Endodermal cell (in vitro differentiated cells): ENCODE data around the gene SFTPB. TPM values are rescaled to one million over a fixed set of nuclear protein-coding genes. Genes with fewer than 3 reads are reported as not detected.

Source experiments
- DNase-seq: peaks from one replicate; pipeline ENCODE4 v3.0.0-alpha.2; 2017
- H3K27ac ChIP-seq: 2 replicates; pipeline ENCODE4 v1.5.1; 2013; ENCODE audit warnings: mild to moderate bottlenecking, low read depth, low read length, moderate library complexity
- H3K27me3 ChIP-seq: 2 replicates; pipeline ENCODE4 v1.6.1; 2013; ENCODE audit warnings: mild to moderate bottlenecking, low read length, moderate library complexity; ENCODE audit not compliant: insufficient read depth, control insufficient read depth, poor library complexity, severe bottlenecking
- H3K36me3 ChIP-seq: 2 replicates; pipeline ENCODE4 v1.7.0; 2013; ENCODE audit warnings: mild to moderate bottlenecking, low read length, moderate library complexity; ENCODE audit not compliant: control insufficient read depth, insufficient read depth
- H3K4me1 ChIP-seq: one replicate; pipeline ENCODE4 v1.7.0; 2013; ENCODE audit warnings: low read length; ENCODE audit not compliant: control insufficient read depth, insufficient read depth
- H3K4me3 ChIP-seq: 2 replicates; pipeline ENCODE4 v1.5.1; 2013; ENCODE audit warnings: mild to moderate bottlenecking, low read length, moderate library complexity
- H3K9ac ChIP-seq: 2 replicates; pipeline ENCODE4 v1.6.1; 2013; ENCODE audit warnings: mild to moderate bottlenecking, low read length, moderate library complexity; ENCODE audit not compliant: poor library complexity, severe bottlenecking; ENCODE audit errors: extremely low read depth
- H3K9me3 ChIP-seq: 2 replicates; pipeline ENCODE4 v1.6.1; 2013; ENCODE audit warnings: mild to moderate bottlenecking, low read length, moderate library complexity; ENCODE audit not compliant: control insufficient read depth
- H3K27ac Mint-ChIP-seq: 2 replicates; pipeline ENCODE4 v1.8.0; 2020; ENCODE audit warnings: mixed read lengths
- H3K27me3 Mint-ChIP-seq: 2 replicates; pipeline ENCODE4 v1.8.0; 2021; ENCODE audit warnings: mild to moderate bottlenecking, mixed read lengths; ENCODE audit not compliant: insufficient read depth
- H3K36me3 Mint-ChIP-seq: 2 replicates; pipeline ENCODE4 v1.8.0; 2020; ENCODE audit warnings: low read depth, mixed read lengths
- H3K4me1 Mint-ChIP-seq: 2 replicates; pipeline ENCODE4 v1.8.0; 2020; ENCODE audit warnings: mixed read lengths
- H3K4me3 Mint-ChIP-seq: 2 replicates; pipeline ENCODE4 v1.8.0; 2020; ENCODE audit warnings: mild to moderate bottlenecking, moderate library complexity, mixed read lengths
- H3K9me3 Mint-ChIP-seq: 2 replicates; pipeline ENCODE4 v1.8.0; 2020; ENCODE audit warnings: mild to moderate bottlenecking, mixed read lengths
- WGBS, 2 experiments: methylation state at CpG; one replicate each; pipeline versions ENCODE4 v1.1.5 to v1.1.7; 2013; ENCODE audit warnings: missing lambda C conversion rate in 2 of 2, mixed read lengths in 1 of 2; ENCODE audit not compliant: insufficient coverage in 1 of 2, insufficient read length in 1 of 2; 5-methylcytosine and 5-hydroxymethylcytosine counted together
- total RNA-seq, 2 donors: library from RNA; stranded (reverse); fragmentation: NEBNext Ultra II Directional in 1 of 2; extraction: Animal tissue kit (Norgen Biotek cat#: 25700) in 1 of 2; gene quantifications; 2 replicates in 1 of 2; 3 replicates in 1 of 2; pipeline ENCODE4 v1.2.1, GENCODE V29; 2021
- TF ChIP-seq, protein P1 (sequence below): fragments of 200-600 bp; sonication (generic); conservative IDR thresholded peaks from 2 replicates; pipeline ENCODE4 v1.5.0; 2021; ENCODE audit warnings: antibody characterized with exemption, mild to moderate bottlenecking

SFTPB gene
- total RNA-seq, 2 donors from 2014 or later: not detected

DNA sequence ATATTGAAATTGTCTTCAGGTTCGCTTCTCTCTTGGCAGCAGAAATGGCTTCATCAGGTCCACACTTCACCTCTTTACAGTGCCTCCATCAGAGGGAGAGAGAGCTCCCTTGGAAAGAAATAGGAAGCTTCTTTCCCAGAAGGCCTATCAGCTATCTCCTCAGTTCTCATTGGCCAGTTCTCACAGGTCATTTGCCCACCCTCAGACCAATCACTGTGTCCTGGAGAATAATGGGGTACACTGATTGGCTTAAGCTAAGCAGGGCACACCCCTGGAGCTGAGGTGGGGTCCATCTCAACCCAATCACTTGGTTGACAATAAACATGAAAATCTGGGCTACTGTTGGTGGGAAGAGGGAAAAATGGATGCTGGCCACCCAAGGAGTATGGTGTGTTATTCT lies 31.3 kb upstream of the SFTPB start:
- peaks cover 44% of the 10 kb centered on the region for H3K27me3 Mint-ChIP-seq
- no peak overlapping the region for H3K9ac ChIP-seq

DNA sequence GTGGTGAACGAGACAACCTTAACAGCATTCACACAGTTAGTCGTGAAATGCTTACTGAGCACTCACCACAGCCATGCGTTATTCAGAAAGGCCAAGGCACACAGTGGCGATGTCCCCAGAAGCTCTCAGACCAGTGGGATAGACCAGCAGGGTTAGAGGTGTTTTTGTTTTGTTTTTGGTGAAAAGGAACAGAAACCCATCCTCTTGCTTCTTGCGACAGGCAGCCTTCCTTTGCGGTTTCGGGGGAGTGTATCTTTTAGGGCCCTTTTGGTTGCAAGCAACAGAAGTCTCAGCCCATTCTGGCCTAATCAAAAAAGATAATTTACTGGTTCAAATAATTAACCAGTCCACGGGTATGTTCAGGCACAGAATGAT lies 30.9 kb upstream of the SFTPB start:
- Histone ChIP-seq H3K9ac (no peak overlapping the region), H3K4me3 (no peak overlapping the region), H3K4me1 (no peaks in the 10 kb centered on the region), H3K27me3 (peaks cover 35% of the 10 kb centered on the region), H3K9me3 (no peaks in the 10 kb centered on the region), H3K27ac (no peak overlapping the region), H3K36me3 (no peaks in the 10 kb centered on the region)
- no peaks in the 10 kb centered on the region for H3K36me3 Mint-ChIP-seq
- 84 to 87% methylated on average over 7 to 8 of the region's 8 CpGs for WGBS, 2 experiments
- peaks cover 44% of the 10 kb centered on the region for H3K27me3 Mint-ChIP-seq
- no peak for DNase-seq
- H3K9me3 Mint-ChIP-seq: no peaks in the 10 kb centered on the region
- H3K4me3 Mint-ChIP-seq: no peak overlapping the region
- no peak overlapping the region for H3K27ac Mint-ChIP-seq
- TF ChIP-seq, protein P1, sequence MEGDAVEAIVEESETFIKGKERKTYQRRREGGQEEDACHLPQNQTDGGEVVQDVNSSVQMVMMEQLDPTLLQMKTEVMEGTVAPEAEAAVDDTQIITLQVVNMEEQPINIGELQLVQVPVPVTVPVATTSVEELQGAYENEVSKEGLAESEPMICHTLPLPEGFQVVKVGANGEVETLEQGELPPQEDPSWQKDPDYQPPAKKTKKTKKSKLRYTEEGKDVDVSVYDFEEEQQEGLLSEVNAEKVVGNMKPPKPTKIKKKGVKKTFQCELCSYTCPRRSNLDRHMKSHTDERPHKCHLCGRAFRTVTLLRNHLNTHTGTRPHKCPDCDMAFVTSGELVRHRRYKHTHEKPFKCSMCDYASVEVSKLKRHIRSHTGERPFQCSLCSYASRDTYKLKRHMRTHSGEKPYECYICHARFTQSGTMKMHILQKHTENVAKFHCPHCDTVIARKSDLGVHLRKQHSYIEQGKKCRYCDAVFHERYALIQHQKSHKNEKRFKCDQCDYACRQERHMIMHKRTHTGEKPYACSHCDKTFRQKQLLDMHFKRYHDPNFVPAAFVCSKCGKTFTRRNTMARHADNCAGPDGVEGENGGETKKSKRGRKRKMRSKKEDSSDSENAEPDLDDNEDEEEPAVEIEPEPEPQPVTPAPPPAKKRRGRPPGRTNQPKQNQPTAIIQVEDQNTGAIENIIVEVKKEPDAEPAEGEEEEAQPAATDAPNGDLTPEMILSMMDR: no peak
- peaks cover 11% of the 10 kb centered on the region for H3K4me1 Mint-ChIP-seq

More for the DNA sequence above, 31.3 kb upstream of the SFTPB start:
- Histone ChIP-seq H3K4me3 (no peak overlapping the region), H3K27ac (no peak overlapping the region), H3K4me1 (no peaks in the 10 kb centered on the region), H3K9me3 (no peaks in the 10 kb centered on the region), H3K36me3 (no peaks in the 10 kb centered on the region), H3K27me3 (peaks cover 35% of the 10 kb centered on the region)
- no peaks in the 10 kb centered on the region for H3K36me3 Mint-ChIP-seq
- no peak overlapping the region for H3K27ac Mint-ChIP-seq
- no peaks in the 10 kb centered on the region for H3K9me3 Mint-ChIP-seq
- no peak for DNase-seq
- H3K4me3 Mint-ChIP-seq: no peak overlapping the region
- TF ChIP-seq, protein P1: no peak
- WGBS, 2 experiments: 96 to 100% methylated on average over 1 of the region's 1 CpG
- peaks cover 11% of the 10 kb centered on the region for H3K4me1 Mint-ChIP-seq

DNA sequence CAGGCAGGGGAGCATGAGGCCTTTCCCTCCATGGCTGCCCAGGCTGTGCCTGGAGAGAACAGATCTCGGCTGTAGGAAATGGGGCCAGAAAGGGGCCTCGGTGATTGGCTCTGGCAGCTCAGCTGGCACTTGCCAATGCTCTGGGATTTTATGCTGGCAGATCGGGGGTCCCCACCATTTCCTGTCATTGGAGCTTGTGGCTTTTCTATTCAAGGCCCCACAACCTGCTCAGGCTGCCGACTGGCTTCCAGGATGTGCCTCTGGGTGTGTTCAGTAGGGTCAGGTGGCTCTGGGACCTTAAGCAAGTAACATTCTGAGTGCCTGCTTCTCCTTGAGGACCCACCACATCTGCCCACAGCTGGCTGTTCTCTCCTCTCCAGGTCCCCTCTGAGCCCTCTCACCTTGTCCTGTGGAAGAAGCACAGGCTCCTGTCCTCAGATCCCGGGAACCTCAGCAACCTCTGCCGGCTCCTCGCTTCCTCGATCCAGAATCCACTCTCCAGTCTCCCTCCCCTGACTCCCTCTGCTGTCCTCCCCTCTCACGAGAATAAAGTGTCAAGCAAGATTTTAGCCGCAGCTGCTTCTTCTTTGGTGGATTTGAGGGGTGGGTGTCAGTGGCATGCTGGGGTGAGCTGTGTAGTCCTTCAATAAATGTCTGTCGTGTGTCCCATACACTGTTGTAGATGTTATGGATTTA lies 30.3 kb upstream of the SFTPB start:
- 69 to 77% methylated on average over 6 to 11 of the region's 11 CpGs for WGBS, 2 experiments
- Histone ChIP-seq H3K27ac (no peak overlapping the region), H3K4me1 (no peaks in the 10 kb centered on the region), H3K27me3 (peaks cover 40% of the 10 kb centered on the region), H3K9me3 (no peaks in the 10 kb centered on the region), H3K36me3 (no peaks in the 10 kb centered on the region), H3K4me3 (no peak overlapping the region), H3K9ac (no peak overlapping the region)
- H3K36me3 Mint-ChIP-seq: no peaks in the 10 kb centered on the region
- peaks cover 11% of the 10 kb centered on the region for H3K4me1 Mint-ChIP-seq
- no peaks in the 10 kb centered on the region for H3K9me3 Mint-ChIP-seq
- no peak overlapping the region for H3K4me3 Mint-ChIP-seq
- no peak overlapping the region for H3K27ac Mint-ChIP-seq
- TF ChIP-seq, protein P1: no peak
- no peak for DNase-seq
- peaks cover 48% of the 10 kb centered on the region for H3K27me3 Mint-ChIP-seq
